ENCODE data around the gene HLA-DMB. TPM values are rescaled to one million over a fixed set of nuclear protein-coding genes. Genes with fewer than 3 reads are reported as not detected.

HLA-DMB gene
- total RNA-seq, 1 experiment from 2014 or later, result 1.1 TPM

DNA sequence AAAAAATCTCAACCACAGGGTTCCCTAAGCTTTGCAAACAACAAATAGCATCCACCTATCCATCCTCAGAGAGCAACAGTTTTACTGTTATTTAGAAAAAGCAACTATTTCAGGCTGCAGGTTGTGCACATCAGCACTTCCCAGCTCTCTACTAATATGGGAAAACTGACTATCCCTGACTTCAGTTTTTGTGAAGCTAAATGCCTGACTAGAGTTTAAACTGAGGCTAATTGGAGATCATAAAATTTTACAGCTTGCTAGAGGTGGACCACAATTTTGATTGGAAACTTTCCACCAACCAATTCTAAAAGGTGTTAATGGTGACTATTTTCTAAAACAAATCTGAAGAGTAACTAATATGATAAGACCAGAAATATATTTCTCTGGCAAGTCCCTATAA is 36.9 kb downstream of the HLA-DMB start:
- ATAC-seq (no peak), DNase-seq (ENCODE audit: low spot score) (no peak)
- TF ChIP-seq, protein P1, sequence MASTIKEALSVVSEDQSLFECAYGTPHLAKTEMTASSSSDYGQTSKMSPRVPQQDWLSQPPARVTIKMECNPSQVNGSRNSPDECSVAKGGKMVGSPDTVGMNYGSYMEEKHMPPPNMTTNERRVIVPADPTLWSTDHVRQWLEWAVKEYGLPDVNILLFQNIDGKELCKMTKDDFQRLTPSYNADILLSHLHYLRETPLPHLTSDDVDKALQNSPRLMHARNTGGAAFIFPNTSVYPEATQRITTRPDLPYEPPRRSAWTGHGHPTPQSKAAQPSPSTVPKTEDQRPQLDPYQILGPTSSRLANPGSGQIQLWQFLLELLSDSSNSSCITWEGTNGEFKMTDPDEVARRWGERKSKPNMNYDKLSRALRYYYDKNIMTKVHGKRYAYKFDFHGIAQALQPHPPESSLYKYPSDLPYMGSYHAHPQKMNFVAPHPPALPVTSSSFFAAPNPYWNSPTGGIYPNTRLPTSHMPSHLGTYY (CRISPR knock-in tag; IDR thresholded peaks at IDR 0.05), result no peak
- no peak for TF ChIP-seq PREB (CRISPR knock-in tag; IDR thresholded peaks at IDR 0.05; ENCODE audit: borderline replicate concordance)
- TF ChIP-seq ZNF396 (CRISPR knock-in tag; IDR thresholded peaks at IDR 0.05; ENCODE audit: borderline replicate concordance), result no peak
- TF ChIP-seq ELF4 (CRISPR knock-in tag; IDR thresholded peaks at IDR 0.05; ENCODE audit: low read depth), result no peak
- TF ChIP-seq, protein P2, sequence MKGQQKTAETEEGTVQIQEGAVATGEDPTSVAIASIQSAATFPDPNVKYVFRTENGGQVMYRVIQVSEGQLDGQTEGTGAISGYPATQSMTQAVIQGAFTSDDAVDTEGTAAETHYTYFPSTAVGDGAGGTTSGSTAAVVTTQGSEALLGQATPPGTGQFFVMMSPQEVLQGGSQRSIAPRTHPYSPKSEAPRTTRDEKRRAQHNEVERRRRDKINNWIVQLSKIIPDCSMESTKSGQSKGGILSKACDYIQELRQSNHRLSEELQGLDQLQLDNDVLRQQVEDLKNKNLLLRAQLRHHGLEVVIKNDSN (CRISPR knock-in tag; IDR thresholded peaks at IDR 0.05), result no peak
- no peak for TF ChIP-seq HMGXB4 (CRISPR knock-in tag; IDR thresholded peaks at IDR 0.05)
- TF ChIP-seq, protein P3, sequence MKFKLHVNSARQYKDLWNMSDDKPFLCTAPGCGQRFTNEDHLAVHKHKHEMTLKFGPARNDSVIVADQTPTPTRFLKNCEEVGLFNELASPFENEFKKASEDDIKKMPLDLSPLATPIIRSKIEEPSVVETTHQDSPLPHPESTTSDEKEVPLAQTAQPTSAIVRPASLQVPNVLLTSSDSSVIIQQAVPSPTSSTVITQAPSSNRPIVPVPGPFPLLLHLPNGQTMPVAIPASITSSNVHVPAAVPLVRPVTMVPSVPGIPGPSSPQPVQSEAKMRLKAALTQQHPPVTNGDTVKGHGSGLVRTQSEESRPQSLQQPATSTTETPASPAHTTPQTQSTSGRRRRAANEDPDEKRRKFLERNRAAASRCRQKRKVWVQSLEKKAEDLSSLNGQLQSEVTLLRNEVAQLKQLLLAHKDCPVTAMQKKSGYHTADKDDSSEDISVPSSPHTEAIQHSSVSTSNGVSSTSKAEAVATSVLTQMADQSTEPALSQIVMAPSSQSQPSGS (CRISPR knock-in tag; IDR thresholded peaks at IDR 0.05; ENCODE audit: borderline replicate concordance, low read depth), result no peak
- no peak for TF ChIP-seq ZBTB43 (CRISPR knock-in tag; IDR thresholded peaks at IDR 0.05)
- no peak for TF ChIP-seq ETV6 (CRISPR knock-in tag; IDR thresholded peaks at IDR 0.05)
- TF ChIP-seq ZBTB21 (CRISPR knock-in tag; IDR thresholded peaks at IDR 0.05; ENCODE audit: borderline replicate concordance), result no peak
- no peak for TF ChIP-seq GABPB1 (CRISPR knock-in tag; IDR thresholded peaks at IDR 0.05)
- TF ChIP-seq, protein P4, sequence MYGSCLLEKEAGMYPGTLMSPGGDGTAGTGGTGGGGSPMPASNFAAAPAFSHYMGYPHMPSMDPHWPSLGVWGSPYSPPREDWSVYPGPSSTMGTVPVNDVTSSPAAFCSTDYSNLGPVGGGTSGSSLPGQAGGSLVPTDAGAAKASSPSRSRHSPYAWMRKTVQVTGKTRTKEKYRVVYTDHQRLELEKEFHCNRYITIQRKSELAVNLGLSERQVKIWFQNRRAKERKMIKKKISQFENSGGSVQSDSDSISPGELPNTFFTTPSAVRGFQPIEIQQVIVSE (CRISPR knock-in tag; IDR thresholded peaks at IDR 0.05; ENCODE audit: borderline replicate concordance), result no peak
- H3K9me3 Mint-ChIP-seq, result no peaks in the 10 kb centered on the region
- ChIA-PET CTCF (interaction anchor here (1.0 to 2.6 kb wide), 4 partner anchors 29 to 81 kb away, joined by 5 to 18 read pairs (median 8); partner anchors contain the start of gene HLA-DMA), POLR2A (no interaction called here)
- no peaks in the 10 kb centered on the region for H3K27me3 Mint-ChIP-seq (ENCODE audit: low read depth)
- H3K4me3 Mint-ChIP-seq, result no peak overlapping the region
- H3K27ac Mint-ChIP-seq, result no peak overlapping the region
- no peaks in the 10 kb centered on the region for H3K4me1 Mint-ChIP-seq
- no peaks in the 10 kb centered on the region for H3K36me3 Mint-ChIP-seq

GRCh38 chr6:32895006-32895345 is 45.9 kb downstream of the HLA-DMB start:
- ATAC-seq, result no peak
- ChIA-PET POLR2A (interaction anchor here (1.0 to 2.4 kb wide), 7 partner anchors 41 to 98 kb away, joined by 3 to 33 read pairs (median 8); partner anchors contain the start of genes HLA-DMA, PSMB9 and TAP1), CTCF (interaction anchor here (0.5 to 5.0 kb wide), 13 partner anchors 13 to 1349 kb away, joined by 3 to 46 read pairs (median 7); partner anchors contain the start of genes BRD2, HLA-DMA, HLA-DMB and TAP2)
- no peak for DNase-seq (ENCODE audit: low spot score)
- Mint-ChIP-seq H3K4me3 (peak overlapping the region; percentile 98), H3K4me1 (peaks cover 13% of the 10 kb centered on the region), H3K27me3 (ENCODE audit: low read depth) (peaks cover 3% of the 10 kb centered on the region; the same call in 1 of the 2 replicates), H3K36me3 (no peaks in the 10 kb centered on the region), H3K27ac (peak overlapping the region; percentile 80), H3K9me3 (no peaks in the 10 kb centered on the region)
- TF ChIP-seq, protein P1 (CRISPR knock-in tag; IDR thresholded peaks at IDR 0.05), result no peak
- TF ChIP-seq ZBTB21 (CRISPR knock-in tag; IDR thresholded peaks at IDR 0.05; ENCODE audit: borderline replicate concordance), result 0 out of 2 replicates have a peak, but pooled peaks have one; percentile 4

Data from WTC11 (cell line).